DLD1 (cell line): ENCODE measurements around the gene MPRIP.

ENCODE experiments used
- in situ Hi-C: cut with HindIII; loops from 2 replicates; pipeline ENCODE4 v1.10.0; 2017; ENCODE audit warnings: low sequenced_read_pairs

The MPRIP gene

DNA sequence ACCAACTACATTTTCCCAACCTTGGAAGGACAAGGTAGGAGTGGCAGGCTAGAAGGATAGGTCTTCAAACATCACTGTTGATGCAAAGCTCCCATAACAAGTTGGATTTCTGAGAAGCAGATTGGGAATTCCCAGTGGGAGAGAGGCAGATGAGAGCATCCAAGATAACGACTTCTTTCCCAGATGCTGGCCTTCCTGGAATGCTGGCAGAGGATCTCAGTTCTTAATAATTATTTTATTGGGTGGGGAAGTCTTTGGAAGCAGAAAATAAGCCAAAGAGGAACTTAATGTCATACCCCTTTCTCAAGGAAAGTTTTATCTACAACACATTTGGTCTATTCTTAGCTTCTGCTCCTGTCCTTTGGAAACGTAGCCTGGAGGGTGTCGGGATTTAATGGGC lies 64.5 kb downstream of the MPRIP start:
- in situ Hi-C loops = no loop called here

DNA sequence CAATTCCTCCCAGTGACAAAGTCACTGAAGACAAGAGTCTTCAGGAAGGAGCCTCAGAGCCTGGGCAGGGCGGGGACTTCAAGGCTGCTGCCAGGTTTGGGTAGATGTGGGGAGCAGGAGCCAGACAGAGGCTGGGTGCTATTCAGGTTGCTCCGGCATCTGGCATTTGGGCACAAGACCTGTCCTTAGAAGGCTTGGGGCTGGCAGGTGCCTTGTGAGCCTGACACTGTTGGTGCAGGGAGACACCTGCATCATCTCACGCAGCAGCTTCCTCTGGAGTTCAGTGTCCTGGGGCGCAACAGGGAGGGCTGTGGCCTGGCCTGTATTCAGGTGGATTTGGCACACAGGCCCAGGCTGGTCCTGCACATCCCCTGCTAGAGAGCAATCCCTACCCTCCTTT lies 65.0 kb downstream of the MPRIP start:
- in situ Hi-C loops = no loop called here

DNA sequence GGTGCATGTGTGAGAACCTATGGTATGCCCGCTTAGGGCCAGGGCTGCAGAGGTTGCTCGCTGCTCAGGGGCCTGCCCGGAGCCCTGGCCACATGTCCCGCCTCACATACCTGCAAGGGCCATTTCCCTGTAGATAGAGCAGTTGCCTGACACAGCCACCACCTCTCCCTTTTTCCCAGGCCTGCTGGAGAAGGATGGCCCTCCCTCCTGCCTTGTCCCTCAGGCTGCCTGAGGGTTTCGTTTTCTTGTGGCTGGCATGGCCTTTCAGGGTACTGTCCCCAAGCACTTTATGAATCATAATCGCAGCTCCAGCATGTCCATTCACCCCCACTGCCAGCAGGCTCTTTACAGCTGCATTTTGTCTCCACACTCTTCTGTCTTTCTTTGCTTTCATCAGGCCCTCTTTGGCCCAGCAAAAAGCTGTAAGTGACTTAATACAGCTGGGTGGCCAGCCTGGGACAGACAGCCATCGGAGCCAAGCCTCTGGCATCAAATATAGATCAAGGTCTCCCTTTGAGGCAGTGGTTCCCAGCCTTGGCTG lies 65.7 kb downstream of the MPRIP start:
- in situ Hi-C loops = no loop called here

DNA sequence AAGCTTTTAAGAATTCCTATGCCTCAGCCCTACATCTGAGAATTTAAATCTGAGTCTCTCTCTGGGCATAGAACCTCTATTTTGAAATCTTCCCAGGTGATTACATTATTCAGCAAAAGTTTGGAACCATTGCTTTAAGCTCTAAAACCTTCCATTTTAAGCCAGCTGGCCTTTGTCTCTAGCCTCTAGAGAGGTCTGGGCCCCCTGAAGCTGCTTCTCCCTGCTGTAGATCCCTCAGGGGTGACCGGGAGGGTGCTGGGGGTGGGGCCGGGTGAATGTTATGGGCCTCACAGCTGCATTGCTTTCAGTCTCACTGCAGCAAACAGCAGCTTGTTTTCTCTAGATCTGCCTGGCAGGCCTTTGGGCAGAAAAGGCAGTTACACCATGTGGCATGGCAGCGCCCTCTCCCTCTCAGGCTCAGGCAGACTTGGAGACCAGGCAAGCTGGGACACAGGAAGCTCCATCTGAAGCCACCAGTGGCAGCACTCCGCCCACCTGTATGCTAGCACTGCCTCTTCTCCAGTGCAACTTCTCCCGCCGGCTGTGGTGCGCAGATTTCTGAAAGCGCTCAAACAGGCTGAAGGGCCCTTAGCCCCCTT lies 66.3 kb downstream of the MPRIP start:
- in situ Hi-C loops = no loop called here

DNA sequence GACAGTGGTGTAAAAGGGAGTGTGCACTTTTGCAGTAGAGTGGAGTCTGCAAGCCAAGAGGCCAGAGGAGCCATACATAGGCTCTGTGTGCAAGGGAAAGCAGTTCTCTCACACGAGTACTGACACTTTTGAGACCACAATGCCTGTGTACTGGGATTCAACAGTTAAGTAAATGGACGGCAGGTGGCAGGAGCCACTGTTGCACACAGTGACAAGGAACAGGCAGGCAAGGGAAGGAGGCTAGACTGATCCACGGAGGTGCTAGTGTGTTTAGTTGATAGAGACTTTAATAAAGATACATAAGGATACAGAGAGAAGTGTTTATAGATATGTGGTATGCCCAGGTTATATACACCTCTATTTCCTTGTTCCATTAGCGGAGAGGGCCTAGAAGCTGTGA lies 67.0 kb downstream of the MPRIP start:
- in situ Hi-C loops = no loop called here

DNA sequence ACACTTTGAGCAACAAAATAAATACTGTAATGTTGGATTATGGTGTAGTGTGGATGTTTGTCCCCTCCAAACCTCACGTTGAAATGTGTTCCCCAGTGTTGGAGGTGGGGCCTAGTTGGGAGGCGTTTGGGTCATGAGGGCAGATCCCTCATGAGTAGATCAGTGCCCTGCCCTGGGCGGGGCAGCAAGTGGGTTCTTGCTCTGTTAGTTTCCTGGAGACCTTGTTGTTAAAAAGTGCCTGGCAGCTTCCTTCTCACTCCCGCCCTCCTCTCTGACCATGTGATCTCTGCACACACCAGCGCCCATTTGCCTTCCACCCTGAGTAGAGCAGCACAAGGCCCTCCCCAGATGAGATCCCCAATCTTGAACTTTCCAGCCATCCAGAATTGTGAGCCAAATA lies 67.7 kb downstream of the MPRIP start:
- in situ Hi-C loops = no loop called here

DNA sequence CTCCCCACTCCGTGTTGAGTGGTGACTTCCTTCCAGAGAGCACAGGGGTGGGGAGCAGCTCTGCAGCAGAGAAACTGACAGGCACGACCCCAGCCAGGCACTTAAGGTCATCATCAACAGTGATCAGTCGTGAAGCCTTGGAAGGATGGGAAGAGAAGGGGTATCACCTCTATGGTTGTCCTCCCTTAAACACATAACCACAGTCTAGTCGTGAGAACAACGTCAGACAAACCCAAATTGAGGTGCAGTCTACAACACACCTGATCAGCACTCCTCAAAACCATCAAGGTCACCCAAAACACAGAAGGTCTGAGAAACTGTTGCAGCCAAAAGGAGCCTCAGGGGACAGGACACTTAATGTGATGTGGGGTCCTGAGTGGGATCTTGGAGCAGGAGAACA lies 68.3 kb downstream of the MPRIP start:
- in situ Hi-C loops = no loop called here

DNA sequence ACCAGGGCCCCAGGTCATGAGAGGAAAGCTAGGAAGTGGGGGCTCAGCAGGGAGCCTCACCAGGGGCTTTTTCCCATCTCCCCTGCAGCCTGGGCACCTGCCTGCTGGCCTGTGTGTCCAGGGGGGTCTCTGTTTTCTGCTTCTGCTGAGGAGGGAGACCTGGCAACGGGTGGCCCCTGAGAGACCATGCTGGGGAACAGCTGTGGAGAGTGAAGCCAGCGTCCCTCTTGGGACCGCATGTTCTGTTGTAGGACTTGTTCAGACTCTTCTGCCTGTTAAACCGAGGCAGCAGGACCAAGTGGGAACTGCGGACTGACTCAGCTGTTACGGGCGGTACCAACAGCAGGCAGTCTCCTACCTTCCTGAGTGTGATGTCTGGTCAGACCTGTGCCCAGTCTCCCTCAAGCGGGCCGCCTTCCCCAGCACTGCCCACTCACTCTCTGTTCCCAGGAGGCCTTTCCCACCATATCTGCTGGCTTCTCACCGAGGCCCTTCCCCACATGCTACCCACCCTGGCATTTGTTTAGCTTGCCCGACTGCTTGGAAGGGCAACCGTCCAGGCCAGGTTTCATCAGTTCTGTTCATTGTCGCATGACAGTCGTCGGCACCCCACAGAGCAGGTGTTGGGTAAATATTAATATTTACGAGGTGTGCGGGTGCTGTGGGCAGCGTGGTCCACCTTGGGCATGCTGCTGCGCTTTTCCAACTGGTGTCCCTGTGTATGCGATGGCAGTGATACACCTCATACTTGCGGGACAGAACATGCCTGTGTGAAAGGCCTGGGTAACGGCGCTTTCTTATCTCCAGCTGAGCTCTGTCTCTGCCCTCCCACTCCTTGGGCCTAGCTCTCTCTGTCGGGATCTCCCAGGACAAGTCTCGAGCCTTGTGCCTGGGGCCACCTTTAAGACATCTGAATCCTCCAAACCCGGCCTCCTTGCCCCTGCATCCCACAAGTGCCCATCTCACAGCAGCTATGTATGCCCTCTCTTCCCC lies 69.4 kb downstream of the MPRIP start:
- in situ Hi-C loops = no loop called here

DNA sequence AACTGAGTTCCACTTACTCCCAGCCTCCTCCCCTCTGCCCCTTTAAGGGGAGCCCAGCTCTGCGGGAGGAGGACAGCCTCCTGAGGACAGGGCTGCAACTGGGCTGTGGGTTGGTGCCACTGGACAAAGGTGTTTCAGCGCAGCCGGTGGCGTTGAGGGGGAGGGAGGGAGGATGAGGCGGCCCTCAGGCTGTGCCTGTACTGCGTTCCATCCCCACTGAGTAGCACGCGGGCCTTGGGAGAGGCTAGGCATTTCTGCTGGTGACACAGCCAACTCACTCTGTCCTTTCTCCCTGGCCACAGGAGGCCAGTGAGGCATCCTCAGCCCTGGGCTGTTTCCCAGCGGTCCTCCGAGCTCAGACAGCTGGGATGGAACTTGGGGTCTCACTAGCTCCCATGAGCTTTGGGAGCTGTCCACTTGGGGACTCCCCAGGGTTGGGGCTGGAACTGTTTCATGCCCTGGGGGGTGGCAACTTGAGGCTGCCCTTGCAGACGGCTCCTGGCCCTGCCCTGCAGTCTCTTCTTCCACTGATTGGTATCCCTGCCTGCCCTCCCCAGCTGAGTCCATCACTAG lies 70.5 kb downstream of the MPRIP start:
- in situ Hi-C loops = no loop called here

DNA sequence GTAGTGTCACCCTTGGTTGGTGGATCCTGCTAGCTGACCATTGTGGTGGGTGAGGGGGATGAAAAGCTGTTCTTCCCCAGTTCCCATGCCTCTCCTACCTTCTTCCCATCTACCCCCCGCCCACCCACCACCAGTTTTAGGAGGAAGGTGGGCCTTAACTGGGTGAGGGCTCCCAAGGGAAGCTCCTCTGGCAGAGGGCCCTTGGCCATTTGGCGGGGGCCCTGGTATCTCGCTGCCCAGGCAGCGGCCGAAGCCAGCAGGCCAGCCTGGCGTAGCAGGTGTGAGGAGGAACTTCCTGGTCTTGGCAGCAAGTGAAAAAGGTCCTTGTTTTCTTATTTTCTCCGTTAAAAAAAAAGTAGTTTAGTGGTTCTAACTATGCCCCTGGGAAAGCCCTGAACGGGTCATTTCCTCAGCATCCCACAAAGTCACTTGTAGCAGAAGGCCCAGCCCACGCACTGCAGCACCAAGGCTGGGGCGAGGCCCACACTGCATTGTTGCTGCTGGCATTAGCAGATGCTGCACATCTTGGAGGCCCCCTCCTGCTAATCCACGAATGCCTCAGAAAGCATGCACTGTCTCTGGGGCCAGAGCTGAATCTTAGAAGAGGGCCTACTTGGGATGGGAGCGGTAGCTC lies 72.5 kb downstream of the MPRIP start:
- in situ Hi-C loops = no loop called here

DNA sequence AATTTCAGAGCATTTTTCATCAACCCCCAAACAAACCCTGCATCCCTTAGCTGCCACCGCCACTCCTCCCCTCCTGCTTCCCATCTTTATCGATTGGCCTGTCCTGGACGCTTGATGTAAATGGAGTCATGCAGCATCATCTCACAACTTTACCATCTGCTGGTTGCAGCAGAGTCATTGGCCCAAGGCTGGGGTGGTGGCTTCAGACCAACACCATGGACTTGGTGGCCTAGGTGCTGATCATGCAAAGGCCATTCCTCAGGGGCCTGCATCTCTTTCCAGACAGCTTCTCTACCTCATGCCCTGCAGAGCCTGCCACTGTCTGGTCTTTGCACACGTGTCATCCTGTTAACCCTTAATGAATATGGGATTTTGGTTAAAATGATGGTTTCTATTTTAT lies 73.4 kb downstream of the MPRIP start:
- in situ Hi-C loops = no loop called here

DNA sequence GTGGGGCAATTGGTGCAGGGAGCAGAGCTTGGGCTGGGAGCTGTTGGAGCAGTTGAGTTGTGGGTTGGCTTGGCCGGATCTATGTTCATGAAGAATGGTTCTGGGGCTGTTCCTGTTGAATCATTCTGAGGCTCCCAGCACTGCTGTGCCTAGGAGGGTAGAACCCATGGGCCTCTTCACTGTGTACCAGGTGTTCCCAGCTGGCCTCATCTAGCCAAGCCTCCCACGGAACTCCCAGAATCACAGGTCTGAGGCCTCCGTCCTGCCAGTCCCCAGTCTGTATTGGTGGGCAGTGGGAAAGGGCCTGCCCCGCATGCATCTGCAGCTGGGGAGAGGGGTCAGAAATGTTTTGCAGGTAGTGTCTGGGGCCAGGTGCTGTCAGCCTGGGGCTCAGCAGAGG lies 74.1 kb downstream of the MPRIP start:
- in situ Hi-C loops = no loop called here

DNA sequence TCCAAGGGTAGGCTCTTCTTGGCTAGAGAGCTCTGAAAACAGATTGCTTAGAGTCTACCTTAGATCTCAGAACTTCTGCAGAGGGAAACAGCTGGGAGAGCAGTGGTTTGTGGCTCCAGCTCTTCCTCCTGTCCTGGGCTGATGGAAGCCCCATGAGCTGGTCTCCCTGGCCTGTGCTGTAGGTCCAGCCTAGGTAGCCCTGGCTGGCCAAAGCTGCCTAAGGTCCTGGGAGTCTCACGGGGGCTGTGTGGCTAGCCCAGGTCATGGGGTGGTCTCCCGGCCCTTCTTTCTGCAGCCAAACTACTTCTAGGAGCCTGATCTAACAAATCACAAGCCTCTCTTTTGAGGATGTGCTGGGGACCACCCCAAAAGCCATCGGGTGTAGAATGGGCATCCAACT lies 75.7 kb downstream of the MPRIP start:
- in situ Hi-C loops = no loop called here

DNA sequence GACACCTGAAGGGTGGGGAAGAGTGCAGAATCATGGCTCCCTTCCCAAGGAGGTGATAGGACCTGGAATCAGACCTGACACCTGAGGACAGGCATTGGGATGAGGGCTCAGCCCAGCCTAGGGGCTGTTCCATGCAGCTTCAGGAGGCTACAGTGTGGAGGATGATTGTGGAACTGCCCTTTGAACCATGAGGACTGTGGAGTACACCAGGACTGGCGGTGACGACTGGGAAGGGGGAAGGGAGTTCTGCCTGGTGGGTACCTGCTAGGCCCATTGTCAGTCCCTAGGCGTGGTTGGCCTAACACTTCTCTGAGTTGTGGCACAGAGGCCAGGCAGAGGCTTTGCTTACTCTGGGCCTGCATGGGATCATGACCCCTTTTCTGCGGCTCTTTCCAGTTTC lies 76.1 kb downstream of the MPRIP start:
- in situ Hi-C loops = no loop called here

DNA sequence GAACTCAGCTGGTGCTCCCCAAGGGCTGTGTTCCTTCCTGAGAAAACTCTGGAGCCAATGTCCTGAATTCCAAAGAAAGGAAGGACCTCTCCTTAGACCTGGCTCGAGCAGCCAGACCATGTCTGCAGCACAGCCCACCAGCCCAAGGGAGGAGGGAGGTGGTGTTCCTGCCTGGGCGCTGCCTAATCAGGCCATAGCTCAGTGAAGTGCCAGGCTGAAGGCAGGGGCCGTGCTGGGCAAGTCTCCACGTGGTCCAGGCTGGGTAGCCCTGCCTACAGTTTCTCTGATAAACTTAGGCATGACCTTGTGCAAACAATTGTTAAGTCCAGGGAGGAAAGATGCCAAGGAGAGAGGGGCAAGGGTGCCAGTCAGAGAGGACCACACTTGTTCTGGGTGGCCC lies 76.8 kb downstream of the MPRIP start:
- in situ Hi-C loops = no loop called here

DNA sequence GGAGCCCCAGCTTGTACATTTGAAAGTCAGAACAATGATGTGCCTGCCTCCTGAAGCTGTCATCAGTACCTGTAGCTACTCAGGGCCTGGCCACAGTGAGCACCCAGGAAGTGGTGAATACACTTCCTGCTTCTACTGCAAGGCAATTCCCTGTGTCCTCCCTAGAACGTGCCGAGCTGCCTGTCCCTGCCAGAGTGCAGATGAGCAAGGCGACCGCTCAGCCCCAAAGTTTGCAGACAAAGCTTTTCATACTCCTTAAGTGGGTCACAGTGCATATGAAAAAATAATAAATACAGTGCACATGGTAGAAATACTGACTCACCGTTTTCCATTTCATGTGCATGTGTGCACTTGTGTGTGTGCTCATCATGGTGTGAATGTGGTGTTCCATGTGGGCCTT lies 77.3 kb downstream of the MPRIP start:
- in situ Hi-C loops = no loop called here

DNA sequence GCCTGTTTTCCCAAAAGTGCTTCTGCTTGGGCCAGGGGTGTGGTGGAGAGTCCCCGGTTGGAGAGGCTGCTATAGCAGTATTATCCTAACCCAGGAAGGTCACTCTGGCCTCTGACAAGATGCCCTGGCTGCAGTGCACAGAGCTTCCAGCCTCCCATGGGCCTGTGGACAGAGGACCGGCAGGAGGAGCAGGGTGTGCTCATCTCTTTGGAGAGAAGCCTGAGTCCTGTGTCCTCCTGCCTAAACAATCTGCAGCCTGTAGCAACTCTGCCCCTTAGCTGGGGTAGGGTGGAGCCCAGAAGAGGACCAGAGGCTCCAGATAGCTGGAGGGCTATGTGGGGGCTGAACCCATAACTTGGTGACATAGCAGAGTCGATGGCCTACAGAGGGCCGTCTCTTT lies 78.0 kb downstream of the MPRIP start:
- in situ Hi-C loops = no loop called here

DNA sequence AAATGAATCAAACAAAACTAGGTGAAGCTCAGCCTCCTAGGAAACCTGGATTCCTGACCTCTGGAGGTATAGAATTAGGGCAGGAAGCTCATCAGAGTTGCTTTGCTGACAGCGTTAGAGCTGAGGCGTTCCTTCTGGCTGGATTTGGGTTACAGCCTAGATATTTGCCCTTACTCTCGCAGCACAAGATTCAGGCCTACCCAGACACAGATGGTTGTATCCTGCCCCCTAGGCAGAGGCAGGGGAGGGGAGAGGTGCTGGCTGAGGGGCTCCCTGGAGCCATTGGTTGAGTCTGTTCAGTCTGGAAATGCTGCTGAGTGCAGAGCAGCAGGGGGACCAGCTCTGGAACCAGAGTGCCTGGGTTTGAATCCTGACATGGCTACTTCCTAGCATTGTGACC lies 78.4 kb downstream of the MPRIP start:
- in situ Hi-C loops = no loop called here

DNA sequence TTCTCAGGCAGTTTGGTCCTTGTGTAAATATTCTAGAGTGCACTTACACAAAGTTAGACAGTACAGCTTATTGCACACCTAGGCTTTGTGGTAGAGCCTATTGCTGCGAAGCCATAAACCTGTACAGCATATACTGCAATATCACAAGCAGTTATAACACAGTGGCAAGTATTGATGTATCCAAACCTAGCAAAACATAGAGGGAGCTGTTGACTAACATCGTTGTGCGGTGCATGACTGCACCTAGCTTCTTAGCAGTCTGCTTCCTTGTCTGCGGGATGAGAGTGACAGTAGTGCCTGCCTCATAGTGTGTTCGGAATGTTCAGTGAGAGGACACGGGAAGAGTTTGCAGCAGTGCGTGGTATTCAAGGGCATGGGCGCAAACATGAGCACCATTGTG lies 78.9 kb downstream of the MPRIP start:
- in situ Hi-C loops = no loop called here

DNA sequence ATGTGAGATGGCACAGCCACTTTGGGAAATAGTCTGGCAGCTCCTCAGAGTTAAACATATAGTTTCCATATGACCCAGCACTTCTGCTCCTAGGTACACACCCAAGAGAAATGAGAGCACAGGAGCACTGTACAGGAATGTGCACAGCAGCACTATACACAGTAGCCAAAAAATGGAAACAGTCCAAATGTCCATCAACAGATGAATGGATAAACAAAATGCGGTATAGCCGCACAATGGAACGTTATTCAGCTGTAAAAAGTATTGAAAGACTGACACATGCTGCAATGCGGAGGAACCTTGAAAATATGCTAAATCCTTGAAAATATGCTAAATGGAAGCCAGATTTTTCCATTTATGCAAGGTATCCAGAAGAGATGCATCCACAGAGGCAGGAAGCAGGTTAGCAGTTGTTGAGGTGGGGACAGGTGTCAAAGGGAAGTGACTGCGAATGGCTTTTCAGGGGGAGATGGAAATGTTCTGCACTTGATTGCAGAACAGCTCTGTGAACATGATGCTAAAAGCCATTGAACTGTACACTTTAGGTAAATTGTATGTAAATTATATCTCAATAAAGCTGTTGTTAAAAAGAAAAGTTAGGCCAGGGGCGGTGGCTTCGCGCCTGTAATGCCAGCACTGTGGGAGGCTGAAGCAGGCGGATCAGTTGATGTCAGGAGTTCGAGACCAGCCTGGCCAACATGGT lies 80.7 kb downstream of the MPRIP start:
- in situ Hi-C loops = no loop called here

DNA sequence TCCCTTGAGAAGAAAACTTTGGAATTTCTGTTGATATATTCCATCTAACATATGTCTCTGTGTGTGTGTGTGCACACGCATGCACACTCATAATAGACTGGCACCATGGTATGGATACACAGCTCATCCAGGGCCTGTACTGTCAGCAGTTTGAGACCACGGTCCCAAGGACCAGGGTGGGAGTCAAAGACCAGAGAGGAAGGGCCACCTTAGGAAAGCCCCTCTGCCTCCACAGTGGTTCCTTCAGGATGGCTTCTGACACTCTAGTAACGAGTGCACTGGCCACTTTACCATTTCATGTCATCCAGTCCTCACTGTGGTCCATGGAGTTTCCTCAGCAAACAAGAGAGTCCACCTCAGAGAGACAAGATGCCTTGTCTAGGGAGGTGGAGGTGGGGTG lies 82.1 kb downstream of the MPRIP start:
- in situ Hi-C loops = no loop called here
